Keratinocyte (primary cell): Measurements from ENCODE around the gene RNU6-7.

Source experiments
- CTCF ChIP-seq, 3 experiments: IDR thresholded peaks in 1 of 3; conservative IDR thresholded peaks in 1 of 3; optimal IDR thresholded peaks in 1 of 3; 2 replicates in 2 of 3; 3 replicates in 1 of 3; pipeline versions ENCODE3 to v1.5.1; 2011; ENCODE audit warnings: low read length in 3 of 3, mild to moderate bottlenecking in 3 of 3, moderate library complexity in 2 of 3, control low read depth in 1 of 3, inconsistent platforms in 1 of 3; ENCODE audit not compliant: insufficient read depth in 2 of 3; ENCODE audit errors: extremely low read depth in 1 of 3
- EZH2 ChIP-seq: IDR thresholded peaks from one replicate; pipeline ENCODE4 v1.6.1; 2012; ENCODE audit warnings: inconsistent platforms, mild to moderate bottlenecking, low read length, moderate library complexity

DNA sequence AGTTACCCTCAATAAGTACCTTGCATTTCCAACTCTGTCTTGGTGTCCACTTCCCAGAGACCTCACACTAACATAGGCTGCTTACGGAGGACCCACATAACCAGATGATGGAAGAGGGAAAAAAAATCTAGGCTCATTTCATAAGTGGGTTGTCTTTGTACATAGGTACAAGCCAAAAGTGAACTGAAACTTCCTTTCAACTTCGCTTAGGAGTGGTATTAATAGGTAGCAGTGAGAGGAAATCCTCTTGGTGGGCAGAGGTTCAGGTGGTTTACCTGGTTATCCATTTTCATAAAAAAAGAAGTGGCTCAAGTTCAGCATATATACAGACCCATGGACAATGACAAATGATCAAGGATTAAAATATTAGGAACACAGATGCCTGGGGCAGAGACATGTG is 35.8 kb upstream of the RNU6-7 start:
- no peak for TF ChIP-seq CTCF (optimal IDR thresholded peaks at IDR 0.05 in 1 of 3, IDR thresholded peaks at IDR 0.05 in 1 of 3, conservative IDR thresholded peaks at IDR 0.05 in 1 of 3; ENCODE audit: extremely low read depth in 1 of 3, insufficient read depth in 2 of 3, low read length in 3 of 3)
- TF ChIP-seq EZH2: no peak
